DMS 273 treated with DMSO at 0.1 percent for 48 hours (cell line): ENCODE measurements around the gene SEC23B.
"Not testable (repeated sequence)": the region's sequence is repeated elsewhere in the genome, so short reads cannot be mapped to it uniquely, and the experiment has no call there.

Experiments
- DNase-seq: peaks from one replicate; lab custom pipeline; 2025; lab: John Stamatoyannopoulos, UW

SEC23B gene

DNA sequence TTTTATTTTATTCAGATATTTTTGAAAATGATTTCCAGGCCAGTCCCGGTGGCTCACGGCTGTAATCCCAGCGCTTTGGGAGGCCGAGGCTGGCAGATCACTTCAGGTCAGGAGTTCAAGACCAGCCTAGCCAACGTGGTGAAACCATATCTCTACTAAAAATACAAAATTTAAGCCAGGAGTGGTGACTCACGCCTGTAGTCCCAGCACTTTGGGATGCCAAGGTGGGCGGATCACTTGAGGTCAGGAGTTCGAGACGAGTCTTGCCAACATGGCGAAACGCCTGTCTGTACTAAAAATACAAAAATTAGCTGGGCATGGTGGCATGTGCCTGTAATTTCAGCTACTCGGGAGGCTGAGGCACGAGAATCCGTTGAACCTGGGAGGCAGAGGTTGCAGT is 19.0 kb downstream of the SEC23B start:
- not testable (repeated sequence) for DNase-seq

DNA sequence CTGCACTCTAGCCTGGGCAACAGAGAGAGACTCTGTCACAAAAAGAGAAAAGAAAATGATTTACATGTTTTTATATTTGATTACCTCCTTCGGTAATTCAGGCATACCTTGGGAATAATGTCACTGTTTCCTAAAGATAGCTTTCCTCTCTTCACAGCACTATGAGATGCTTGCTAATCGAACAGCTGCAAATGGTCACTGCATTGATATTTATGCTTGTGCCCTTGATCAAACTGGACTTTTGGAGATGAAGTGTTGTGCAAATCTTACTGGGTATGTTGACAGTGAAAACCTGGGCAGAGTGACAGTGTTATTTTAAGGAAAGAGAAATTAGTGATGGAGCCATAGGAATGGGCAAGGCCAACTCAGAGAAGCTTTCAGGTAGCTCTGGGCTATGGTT is 19.6 kb downstream of the SEC23B start:
- no peak for DNase-seq

DNA sequence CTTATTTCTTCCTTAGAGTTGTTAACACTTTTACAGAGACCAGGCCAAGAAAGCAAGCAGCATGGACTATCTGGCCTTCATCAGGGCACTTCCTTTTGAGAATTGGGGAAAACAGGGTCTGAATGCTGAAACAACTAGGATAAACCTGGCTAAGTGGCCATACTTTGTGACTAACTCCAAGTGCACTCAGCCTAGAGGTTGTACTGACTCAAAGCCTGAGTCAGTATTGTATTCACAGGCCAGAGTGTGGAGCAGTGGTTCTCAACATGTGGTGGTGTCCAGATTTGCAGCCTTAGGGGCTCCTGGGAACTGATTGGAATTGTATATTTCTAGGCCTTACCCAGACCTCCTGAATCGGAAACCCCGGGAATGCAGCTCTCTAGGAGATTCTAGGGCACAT is 20.1 kb downstream of the SEC23B start:
- DNase-seq = no peak

DNA sequence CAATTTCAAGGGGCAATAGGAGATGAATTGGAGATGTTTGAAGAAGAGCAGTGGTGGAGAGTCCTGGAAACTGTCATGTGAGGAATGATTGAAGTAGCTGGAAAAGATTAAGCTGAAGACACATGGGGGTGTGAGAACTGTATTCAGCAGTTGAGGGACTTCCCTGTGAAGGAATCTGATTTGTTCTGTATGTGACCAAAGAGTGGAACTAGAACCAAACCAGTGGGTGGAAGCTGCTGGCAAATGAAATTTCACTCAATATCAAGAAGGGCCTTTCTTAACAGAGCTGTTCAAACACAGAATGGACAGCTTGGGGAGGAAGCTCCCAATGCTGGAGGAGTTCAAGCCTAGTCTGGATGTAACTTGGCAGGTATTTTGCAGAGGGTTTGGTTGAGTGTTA is 21.3 kb downstream of the SEC23B start:
- DNase-seq = no peak

DNA sequence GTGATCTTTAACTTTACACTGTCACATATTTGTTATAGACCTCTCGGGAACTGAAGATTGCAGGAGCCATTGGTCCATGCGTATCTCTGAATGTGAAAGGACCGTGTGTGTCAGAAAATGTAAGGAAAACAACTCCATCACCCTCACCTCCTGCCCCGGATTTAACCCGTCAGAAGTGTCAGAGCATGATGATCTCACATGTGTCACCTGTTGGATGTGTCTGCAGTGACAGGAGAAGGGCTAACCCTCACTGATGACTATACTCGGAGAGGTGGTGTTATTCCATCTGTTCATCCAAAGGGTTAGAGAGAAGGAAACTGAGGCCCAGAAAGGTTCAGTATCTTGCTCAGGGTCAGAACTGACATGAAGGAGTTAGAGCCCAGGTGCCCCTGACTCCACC is 24.9 kb downstream of the SEC23B start:
- no peak for DNase-seq

DNA sequence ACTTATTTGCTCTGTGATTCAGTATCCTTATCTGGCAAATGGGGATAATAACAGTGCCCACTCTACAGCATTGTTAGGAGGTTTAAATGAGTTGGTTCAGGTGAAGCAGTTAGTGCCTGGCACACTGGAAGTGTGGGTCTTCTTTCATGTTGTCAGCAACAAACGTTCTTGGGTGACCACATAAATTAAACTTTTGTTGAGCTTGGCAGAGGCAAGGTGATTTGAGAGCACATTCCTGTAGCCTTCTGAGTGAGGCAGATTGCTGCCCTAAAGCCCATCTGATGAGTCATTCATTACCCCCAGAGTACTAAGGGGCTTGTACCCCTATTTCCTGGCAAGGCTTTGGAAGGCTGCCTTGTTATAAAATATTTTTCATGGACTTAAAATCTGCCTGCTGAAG is 25.8 kb downstream of the SEC23B start:
- no peak for DNase-seq

DNA sequence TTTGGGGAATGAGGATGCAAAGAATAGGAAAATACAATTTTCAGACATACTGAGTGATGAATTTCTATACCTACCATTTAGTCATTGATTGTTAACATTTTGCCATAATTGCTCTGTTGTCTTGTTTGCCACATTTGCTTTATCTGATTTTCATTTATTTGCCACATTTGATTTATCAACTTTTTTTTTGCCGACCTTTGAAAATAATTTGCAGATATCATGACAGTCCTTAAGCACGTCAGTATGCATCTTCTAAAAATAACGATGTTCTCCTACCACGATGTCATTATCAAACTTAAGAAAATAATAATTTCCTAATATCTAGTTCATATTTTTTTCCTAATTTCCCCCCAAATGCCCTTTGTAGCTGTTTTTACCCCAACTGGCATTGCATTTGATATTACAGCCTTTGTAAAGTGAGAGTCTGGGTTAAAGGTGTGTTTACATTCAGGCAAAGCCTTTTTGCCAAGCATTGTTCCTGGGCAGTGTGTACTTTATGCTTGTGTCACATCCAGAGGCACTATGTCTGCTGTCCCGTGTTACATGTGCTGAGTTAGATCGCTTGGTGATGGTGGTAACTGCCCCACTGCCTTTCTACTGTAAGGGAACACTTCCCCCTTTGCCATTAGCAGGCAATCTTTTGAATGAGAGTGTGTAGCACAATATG is 26.4 kb downstream of the SEC23B start:
- DNase-seq = no peak

DNA sequence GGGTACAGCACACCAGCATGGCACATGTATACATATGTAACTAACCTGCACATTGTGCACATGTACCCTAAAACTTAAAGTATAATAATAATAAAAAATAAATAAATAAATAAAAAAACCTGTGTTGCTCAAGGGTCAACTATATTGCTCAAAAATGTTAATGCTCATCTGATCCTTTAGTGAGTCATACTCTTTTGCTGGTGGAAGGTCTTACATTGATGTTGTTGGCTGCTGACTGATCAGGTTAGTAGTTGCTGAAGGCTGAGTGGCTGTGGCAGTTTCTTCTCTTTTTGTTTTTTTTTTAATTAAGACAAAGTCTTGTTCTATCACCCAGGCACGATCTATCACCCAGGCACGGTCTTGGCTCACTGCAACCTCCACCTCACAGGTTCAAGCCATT is 29.9 kb downstream of the SEC23B start:
- no peak for DNase-seq

DNA sequence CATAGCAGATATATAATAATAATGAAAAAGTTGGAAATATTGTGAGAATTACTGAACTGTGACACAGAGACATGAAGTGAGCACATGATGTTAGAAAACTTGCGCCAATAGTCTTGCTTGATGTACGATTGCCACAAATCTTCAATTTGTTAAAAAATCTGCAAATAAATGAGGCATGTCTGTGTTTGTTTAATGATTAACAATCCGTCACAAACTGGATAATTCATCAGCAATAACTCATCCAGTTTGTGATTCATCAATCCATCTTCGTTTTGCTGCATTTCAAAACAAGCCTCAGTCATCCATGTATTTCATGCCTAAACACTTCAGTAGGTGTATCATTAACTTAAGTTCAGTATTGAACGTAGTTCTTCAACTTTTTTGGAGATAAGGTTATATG is 34.0 kb downstream of the SEC23B start:
- no peak for DNase-seq

DNA sequence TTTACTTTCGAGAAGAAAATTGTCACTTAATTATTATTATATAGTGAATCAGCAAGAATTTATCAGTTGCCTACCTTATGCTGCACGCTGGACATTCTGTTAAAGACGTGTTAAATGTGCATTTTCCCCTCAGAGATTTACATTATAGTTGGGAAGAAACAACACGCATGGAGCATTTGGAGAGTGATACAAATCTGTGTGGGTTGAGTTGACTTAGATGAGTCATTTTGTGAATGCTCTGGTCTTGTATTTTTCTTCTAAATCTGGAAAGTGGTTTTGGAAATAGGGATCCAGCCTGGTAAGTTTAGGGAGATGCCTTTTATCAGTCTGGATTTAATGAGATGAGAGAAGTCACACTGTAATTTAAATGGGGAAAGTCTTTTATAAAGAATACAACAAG is 35.5 kb downstream of the SEC23B start:
- DNase-seq = no peak

DNA sequence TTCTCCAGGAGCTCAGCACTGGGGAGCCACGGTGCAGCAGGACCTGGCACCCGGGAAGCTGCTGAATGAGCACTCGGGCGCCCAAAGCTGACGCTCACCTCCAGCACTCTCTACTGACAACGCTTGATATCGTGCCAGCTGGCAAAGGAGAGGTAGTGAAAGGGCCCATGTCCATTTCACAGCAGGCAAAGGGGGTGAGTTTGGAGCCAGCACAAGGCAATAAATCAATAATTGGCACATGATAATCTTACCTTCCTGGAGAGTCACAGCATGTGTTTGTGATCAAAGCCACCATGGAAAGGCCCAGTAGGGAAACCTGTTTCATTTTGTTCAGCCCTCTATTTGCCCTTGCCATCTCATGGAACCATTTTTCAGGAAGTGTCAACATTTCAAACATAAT is 36.2 kb downstream of the SEC23B start:
- DNase-seq = no peak

DNA sequence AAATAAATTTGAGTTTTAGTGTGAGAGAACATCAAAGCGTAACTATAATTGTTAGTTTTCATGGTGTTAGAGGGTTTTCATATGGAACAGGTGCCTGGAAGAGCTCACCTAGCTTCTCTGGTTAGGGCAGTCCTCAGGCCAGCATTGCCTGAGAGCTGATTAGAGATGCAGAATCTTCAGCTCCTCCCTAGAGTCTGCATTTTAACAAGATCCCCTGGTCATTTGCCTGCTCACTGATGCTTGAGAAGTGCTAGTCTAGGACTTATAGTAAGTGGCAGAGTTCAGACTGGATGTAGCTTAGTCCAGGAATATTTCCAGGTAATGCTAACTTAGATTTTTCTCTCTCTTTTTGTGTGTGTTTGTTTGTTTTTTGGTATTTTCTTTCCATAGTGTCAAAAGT is 37.8 kb downstream of the SEC23B start:
- no peak for DNase-seq

DNA sequence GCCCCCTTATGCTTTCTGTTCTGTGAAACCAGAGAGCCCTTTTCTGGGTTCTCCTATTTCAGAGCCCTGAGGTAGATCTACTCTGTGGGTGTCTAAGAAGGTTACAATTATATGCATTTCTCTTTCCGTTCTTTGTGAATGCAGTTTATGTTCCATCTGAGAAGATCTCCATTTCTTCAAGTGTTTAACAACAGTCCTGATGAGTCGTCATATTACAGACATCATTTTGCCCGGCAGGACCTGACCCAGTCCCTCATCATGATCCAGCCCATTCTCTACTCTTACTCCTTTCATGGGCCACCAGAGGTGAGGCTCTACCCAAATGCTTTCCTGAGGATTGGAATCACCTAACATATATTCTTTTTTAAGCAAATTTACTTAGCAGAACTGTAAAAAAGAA is 40.7 kb downstream of the SEC23B start:
- DNase-seq = no peak

DNA sequence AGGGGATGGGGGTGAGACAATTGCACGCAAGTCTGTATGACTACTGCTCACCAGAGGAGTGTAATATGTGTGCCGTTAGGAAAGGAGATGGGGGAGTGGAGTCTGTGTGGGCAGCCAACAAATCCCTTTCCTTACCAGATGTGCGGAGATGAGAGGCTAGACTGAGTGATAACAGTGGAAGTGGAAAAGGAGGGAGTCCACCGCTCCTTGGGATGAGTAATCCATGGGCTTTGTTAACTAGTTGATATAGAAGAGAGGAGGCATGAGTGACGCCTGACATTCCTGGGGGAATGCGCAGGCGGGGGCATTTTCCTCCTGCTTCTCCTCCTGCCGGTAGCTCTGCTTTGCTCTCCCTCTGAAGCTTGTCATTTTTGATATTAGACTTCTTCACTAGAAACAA is 46.0 kb downstream of the SEC23B start:
- DNase-seq = no peak

DNA sequence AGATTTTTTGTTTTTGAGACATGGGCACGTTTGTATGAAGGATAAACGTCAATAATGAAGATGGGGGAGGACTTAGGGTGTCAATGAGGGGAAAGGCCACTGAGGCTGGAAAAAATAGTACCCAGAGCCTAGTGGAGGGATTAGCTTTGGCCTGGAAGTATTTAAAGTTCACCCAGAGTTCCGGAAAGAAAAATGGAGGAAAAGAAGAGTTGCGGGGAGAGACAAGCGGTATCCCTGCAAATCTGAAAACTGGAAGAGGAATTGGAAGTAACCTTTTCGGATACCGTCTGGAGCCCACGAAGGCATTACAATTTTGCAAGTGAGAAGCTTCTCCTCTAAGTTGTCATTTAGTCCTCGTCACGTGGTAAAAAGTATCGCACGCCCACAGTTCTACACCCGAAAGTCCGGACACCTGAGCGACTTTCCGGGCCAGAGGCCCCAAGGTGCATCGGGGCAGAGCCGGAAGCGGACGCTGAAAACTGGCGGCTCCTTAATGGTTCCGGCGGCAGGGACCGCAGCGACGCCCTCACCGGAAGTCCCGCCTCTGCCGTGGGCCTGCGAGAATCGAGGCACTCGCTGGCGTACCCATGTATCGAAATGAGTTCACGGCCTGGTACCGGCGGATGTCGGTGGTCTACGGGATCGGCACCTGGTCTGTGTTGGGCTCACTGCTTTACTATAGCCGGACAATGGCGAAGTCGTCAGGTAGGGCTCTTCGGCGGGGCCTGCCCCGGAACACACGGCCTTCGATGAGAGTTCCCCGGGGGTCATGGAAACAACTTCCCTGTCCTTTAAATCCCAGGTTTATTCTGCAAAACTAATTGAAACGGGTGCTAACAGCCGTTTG is 59.4 kb downstream of the SEC23B start, which contains the start of gene SMIM26:
Gene SMIM26 (plus strand): TSS at position 541 of the 847 bp plus-strand sequence. CDS start 47 bp downstream, at position 588.
- DNase-seq = peak; percentile 62

DNA sequence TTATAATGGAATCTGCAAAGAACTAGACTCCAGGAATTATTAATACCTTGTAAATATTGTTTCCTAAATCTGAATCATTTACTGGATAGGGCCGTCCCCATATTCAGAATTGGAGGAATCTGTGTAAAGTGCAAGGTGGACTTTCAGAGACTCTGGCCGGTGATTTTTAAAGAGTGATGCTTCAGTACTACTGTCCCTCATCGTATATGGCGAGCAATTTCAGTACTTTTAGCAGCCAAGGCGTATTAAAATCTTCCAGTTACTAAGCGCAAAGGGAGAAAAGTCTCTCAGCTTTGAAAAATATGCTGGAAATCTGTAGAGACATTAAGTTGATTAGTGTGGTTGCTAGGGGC is 60.0 kb downstream of the SEC23B start:
- DNase-seq = no peak

DNA sequence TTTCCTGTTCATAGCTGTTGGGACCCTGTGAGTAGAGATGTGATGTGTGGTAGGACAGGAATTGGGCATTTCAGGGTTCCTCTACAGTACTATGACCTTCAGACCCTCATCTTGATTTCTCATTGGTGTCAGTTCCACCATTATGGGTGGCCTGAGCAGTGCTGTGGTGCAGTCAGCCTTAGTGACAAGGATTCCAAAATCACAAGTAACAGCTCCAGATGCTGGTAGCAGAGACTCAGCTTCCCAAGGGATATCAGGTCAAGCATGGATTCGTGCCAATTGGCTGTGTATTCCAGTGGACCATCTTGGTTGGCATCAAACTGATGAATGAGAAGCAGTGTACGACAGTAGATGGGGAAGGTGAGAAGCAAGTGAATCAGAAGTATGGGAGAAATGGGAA is 63.3 kb downstream of the SEC23B start:
- no peak for DNase-seq

DNA sequence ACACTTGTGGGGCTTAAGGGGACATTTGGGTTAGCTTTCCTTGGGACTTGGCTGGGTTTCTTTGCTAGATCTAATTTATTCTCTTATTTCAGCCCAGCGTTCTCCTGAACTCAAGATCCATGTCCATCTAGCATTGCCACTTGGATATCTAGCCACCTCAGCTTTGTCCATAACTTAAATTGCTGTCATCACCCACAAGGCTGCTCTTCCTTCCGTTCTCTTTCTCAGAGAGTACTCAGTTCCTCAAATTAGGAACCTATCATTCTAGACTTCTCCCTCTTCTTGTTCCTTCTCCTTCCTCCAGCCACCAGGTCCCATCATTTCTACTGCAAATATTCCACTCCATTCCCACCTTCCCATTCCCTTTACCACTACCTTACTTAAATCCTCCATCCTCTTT is 63.8 kb downstream of the SEC23B start:
- no peak for DNase-seq

DNA sequence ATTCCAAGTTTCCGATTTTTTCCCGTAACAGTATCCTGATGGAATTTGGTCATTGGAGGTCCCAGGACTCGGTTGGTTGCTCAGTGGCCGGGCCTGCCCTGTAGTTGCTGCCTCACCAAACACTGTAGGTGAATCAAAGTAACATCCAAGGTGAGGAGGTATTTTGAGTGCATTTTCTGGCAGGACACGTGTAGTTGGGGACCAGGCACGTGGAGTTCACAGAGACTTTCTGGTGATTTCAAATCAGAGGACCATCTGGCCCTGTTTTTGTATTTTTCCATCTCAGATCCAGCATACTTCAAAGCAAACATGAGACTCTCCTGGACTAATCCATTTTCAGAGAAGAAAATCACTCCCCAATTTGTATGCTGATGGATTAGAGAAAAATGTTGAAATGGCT is 70.2 kb downstream of the SEC23B start:
- no peak for DNase-seq

DNA sequence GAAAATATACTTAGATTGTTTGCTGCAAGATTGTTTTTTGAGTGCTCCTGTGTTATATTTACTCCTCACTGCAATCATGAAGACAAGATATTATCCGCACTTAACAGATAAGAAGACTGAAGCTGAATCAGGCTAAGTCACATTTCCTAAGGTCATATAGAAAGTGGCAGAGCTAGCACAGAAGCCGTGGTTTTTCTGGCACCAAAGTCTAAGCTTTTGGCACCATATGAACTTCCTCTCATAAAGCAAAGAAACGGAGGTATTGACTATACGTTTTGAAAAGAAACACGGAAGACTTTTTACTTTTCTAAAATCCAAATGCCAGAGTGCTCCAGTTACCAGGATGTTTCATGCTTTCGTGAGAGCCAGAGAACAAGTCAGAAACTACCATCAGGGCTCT is 70.8 kb downstream of the SEC23B start:
- no peak for DNase-seq

DNA sequence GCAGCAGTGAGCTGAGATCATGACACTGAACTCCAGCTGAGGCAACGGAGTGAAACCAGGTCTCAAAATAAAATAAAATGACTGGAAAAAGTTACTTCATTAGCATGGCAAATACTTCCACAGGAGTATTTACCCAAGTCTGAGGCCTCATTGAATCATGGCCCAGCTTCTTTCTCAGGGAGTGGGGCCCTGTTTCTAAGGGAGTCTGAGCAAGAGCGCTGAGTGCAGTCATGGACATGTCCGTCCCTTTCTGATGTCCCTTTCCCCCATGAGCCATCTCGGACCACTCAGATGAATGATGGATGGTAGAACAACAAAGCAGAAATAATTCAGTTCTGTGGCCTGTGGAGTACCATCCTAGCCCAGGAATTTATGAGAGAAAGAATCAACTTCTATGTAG is 72.3 kb downstream of the SEC23B start:
- DNase-seq = no peak

DNA sequence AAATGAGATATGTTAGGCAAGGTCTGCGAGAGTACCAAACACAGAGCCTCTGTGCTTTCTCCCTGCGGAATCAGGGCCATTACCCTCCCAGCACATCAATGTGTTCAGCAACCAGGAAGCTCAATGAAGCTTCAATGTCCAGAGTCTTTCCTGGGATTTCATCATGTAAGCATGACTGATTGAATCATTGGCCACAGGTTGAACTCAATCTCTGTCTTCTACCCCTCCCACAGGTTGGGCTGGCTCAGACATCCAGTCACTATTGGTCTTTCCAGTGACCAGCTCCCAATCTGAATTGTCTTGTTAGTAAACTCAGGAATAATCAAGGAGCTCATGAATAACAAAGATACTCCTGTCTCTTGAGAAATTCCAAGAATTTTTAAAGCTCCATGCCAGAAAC is 77.4 kb downstream of the SEC23B start:
- no peak for DNase-seq

DNA sequence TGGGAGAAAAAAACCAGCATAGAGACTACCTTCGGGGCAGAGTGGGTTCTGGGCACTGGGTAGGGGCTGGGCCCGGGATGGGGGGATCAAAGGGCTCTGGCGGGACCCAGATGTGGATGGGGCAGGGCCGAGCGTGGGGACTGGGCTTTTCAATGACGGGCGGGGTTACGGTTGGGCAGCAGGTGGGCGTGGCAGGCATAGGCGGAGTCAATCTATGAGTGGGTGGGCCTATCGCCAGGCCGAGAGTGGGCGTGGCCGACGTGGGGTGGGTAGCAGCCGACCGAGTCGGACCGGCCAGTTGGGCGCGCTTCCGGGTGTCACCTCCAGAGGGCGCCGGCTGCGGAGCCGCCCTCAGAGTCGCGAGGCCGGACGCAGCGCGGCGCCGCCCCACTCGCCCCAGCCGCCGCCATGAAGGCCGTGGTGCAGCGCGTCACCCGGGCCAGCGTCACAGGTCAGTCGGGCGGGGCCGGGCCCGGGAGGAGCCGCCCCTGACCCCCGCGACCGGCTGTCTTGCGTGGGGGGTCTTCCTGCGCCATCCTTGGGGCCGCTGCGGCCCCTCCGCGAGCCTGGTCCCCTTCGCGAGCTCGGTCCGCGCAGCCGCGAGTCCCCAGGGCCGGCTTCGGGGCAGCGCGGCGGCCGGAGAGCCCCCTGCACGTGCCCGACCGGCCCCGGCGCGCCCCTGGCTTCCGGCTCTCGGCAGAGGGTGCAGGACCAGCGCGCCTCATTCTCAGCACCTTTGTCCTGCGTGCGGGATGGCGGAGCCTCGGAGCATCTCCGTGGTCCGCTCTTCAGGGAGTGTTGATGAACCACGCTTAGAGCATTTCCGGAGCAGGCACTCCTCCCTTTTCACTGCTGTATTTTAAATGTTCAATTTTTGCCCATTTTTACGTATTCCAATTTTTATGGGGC is 80.2 kb downstream of the SEC23B start, which contains the start of gene DTD1:
Gene DTD1 (plus strand): TSS at position 390 of the 909 bp plus-strand sequence. CDS start 19 bp downstream, at position 409.
- peak; percentile 53 for DNase-seq
